ENCODE measurements around the gene BTK.

Gene BTK

DNA sequence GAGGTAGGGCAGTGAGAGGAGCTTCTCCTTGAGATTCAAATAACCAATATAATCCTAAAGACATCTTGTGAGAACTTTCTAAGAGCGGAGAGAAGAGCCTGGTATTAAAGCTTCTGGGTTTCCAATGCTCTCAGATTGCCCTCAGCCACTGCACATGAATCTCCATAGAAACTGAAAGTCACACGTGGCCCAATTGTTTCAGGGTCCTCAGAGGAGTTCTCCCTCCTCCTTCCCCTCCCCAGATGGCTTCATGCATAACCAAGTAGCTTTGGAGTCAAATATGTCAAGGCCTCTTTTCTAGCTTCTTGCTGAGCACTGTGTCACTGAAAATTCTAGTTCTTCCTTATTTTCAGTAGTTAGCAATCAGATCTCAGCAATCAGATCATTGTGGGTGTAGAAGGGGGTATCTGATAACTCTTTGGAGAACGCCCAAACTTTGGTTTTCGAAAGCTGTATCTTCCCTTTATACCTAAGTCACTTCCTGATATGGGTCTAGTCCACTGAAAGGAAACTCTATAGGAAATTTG, 2.2 kb downstream of the BTK start:
- DNase-seq (ENCODE audit: low read depth) = no peak
- TF ChIP-seq, protein P1, sequence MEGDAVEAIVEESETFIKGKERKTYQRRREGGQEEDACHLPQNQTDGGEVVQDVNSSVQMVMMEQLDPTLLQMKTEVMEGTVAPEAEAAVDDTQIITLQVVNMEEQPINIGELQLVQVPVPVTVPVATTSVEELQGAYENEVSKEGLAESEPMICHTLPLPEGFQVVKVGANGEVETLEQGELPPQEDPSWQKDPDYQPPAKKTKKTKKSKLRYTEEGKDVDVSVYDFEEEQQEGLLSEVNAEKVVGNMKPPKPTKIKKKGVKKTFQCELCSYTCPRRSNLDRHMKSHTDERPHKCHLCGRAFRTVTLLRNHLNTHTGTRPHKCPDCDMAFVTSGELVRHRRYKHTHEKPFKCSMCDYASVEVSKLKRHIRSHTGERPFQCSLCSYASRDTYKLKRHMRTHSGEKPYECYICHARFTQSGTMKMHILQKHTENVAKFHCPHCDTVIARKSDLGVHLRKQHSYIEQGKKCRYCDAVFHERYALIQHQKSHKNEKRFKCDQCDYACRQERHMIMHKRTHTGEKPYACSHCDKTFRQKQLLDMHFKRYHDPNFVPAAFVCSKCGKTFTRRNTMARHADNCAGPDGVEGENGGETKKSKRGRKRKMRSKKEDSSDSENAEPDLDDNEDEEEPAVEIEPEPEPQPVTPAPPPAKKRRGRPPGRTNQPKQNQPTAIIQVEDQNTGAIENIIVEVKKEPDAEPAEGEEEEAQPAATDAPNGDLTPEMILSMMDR (conservative IDR thresholded peaks at IDR 0.05; ENCODE audit: low read depth, low read length) = no peak
- H3K4me3 ChIP-seq (ENCODE audit: low read length) = no peak overlapping the region

DNA sequence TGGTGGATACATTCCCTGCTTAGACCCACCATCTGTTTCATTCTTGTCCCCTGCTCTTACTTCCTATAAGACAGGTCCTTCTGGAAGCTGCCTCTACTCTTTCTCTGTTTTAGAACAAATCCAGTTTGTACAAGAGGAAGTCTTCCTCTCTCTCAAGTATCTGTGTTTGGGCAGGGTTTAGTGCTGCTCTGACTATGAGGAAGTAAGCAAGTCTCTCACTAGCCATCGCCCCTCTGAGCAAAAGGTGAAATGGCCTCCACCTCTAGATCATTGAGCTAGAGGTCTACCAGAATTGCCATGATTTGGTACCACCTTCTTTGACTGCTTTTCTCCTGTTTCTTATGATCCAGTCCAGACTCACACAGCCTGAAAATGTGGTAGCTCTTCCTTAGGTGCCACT, 8.4 kb downstream of the BTK start:
- TF ChIP-seq, protein P1 (conservative IDR thresholded peaks at IDR 0.05; ENCODE audit: low read depth, low read length) = no peak
- no peak for DNase-seq (ENCODE audit: low read depth)
- no peak overlapping the region for H3K4me3 ChIP-seq (ENCODE audit: low read length)

DNA sequence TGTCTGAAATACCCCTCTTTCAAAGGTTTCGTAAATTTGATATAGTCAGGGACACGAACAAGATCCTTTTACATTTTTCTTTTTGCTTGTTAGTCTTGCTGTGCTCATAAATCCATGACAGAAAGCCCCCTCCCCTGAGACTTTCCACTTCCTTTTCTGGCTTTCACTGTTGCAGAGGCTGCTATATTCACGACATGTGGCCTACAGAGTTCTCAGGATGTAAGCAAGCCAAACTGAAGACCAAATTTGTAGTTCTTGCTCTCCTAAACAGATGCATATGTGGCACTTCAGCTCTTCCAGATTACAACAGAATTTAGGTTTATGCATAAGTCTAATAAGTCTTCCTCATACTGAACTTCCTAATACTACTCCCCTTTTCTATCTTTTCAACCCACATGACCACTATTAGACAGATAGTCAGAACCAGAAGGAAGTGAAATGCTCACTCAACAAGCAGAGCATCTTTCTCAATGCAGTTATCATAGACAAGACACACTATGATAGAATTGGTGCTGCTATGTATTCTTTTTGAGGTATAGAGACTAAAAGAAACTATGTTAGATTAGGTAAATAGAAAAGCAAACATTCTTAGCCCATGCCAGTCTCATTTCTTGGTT, 15.0 kb downstream of the BTK start:
- no peak for DNase-seq (ENCODE audit: low read depth)
- no peak overlapping the region for H3K4me3 ChIP-seq (ENCODE audit: low read length)
- TF ChIP-seq, protein P1 (conservative IDR thresholded peaks at IDR 0.05; ENCODE audit: low read depth, low read length) = no peak

DNA sequence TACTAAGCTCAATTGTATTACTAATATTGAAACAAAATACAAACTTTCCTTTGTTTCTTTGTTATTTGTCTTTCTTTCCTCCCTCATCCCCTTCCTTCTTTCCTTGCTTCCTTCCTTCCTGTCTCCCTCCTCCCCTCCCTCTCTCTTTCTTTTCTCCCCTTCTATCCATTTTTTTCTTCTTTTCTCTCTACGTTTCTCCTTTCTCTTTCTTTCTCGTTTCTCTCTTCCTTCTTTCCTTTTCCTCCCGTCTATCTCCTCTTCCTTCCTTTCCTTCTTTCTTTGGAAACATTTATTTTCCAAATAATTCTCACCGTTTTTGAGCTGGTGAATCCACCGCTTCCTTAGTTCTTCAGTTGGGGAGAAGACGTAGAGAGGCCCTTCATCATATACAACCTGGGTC, 16.3 kb downstream of the BTK start:
- no peak overlapping the region for H3K4me3 ChIP-seq (ENCODE audit: low read length)
- DNase-seq (ENCODE audit: low read depth) = no peak
- TF ChIP-seq, protein P1 (conservative IDR thresholded peaks at IDR 0.05; ENCODE audit: low read depth, low read length) = no peak

DNA sequence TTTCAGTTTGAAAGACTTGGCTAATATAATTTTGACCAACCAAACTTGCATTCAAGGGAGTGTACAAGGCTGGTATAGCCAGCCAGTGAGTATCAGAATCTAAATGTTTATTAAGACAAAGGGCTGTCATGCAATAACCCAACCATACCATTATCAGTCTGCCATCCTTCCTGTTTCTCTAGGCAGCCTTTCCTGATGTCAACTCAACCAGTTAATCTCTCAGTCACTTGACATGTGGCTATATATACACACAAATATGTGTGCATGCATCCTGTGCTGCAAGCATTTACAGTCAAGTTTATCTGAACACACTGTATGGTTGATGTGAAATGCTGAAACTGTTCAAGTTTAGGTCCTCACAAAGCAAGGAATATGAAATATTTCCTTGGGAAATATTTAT, 17.2 kb downstream of the BTK start:
- DNase-seq (ENCODE audit: low read depth) = no peak
- TF ChIP-seq, protein P1 (conservative IDR thresholded peaks at IDR 0.05; ENCODE audit: low read depth, low read length) = no peak
- no peak overlapping the region for H3K4me3 ChIP-seq (ENCODE audit: low read length)

DNA sequence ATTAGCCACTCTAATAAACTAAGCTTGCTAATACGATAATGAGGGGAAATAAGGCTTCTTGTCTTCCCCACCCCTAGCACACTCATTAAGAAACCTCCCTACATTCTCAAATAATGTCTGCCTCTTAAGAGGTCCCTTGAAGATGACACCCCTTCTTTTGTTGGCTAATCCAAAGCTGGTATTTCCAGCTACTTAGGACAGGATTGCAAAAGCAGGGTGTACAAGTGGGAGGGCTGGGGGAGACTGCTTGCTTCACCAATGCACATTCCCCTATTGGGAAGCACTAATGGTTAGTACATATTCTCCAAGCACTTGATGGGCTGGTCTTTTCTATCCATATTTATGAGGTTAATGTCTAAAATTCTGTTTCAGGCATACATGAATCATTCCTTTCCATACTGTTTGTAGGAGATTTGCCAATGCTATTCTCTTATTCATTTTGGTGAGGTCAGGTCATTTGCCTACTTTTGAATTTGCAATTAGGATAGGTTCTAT, 20.6 kb downstream of the BTK start:
- H3K4me3 ChIP-seq (ENCODE audit: low read length) = no peak overlapping the region
- TF ChIP-seq, protein P1 (conservative IDR thresholded peaks at IDR 0.05; ENCODE audit: low read depth, low read length) = no peak
- DNase-seq (ENCODE audit: low read depth) = no peak

DNA sequence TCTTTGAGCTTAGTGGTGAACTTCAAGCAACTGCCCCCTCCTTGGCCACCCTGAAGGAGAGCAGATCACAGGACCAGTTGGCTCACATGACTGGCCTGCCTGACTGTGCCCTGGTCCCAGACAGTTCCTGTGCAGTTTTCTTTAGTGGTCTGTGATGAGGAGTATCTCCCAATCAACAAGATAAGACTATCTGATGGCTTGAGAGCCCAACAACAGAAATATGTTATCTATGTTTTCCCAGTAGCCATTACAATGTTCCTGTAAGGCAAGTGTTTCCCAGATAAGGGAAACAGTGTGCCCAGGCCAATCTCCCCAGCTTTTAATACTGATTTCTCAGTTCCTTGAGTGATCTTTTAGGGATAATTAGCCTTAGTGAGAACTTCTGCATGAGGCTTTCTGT, 23.2 kb downstream of the BTK start:
- no peak overlapping the region for H3K4me3 ChIP-seq (ENCODE audit: low read length)
- DNase-seq (ENCODE audit: low read depth) = no peak
- TF ChIP-seq, protein P1 (conservative IDR thresholded peaks at IDR 0.05; ENCODE audit: low read depth, low read length) = no peak
